Fibroblast of lung (primary cell): ENCODE measurements around the gene RPS21. TPM values are rescaled to one million over a fixed set of nuclear protein-coding genes. Genes with fewer than 3 reads are reported as not detected.

Experiments used
- DNase-seq, 2 donors: peaks; one replicate each; pipeline versions ENCODE4 v3.0.0 to v3.0.0-alpha.2; 2010; ENCODE audit warnings: low read depth in 2 of 2
- H2AFZ ChIP-seq: 2 replicates; pipeline ENCODE4 v1.5.1; 2012; ENCODE audit warnings: low read length, control low read depth, inconsistent platforms
- H3K27ac ChIP-seq: 2 replicates; pipeline ENCODE4 v1.5.1; 2011; ENCODE audit warnings: low read length, control low read depth; ENCODE audit not compliant: insufficient read depth
- H3K27me3 ChIP-seq: 2 replicates; pipeline ENCODE4 v1.5.1; 2011; ENCODE audit warnings: mild to moderate bottlenecking, low read length; ENCODE audit not compliant: control insufficient read depth, insufficient read depth
- H3K36me3 ChIP-seq: 2 replicates; pipeline ENCODE4 v1.5.1; 2011; ENCODE audit warnings: low read length; ENCODE audit not compliant: control insufficient read depth, insufficient read depth
- H3K4me1 ChIP-seq: 2 replicates; pipeline ENCODE4 v1.5.1; 2011; ENCODE audit warnings: low read length; ENCODE audit not compliant: control insufficient read depth, insufficient read depth; ENCODE audit errors: extremely low read depth
- H3K4me2 ChIP-seq: 2 replicates; pipeline ENCODE4 v1.5.1; 2011; ENCODE audit warnings: low read length, control low read depth; ENCODE audit not compliant: insufficient read depth; ENCODE audit errors: extremely low read depth
- H3K4me3 ChIP-seq, 4 experiments: fragments of 200-600 bp in 1 of 4; sonication (generic) in 1 of 4; replicated peaks in 1 of 4; 2 replicates each; pipeline ENCODE4 v1.5.1; 2011 to 2016; ENCODE audit warnings: low read length in 4 of 4, low read depth in 3 of 4, mild to moderate bottlenecking in 3 of 4, control low read depth in 2 of 4, inconsistent platforms in 1 of 4, mixed read lengths in 1 of 4; ENCODE audit not compliant: insufficient read depth in 1 of 4; ENCODE audit errors: control extremely low read depth in 1 of 4
- H3K79me2 ChIP-seq: 2 replicates; pipeline ENCODE4 v1.5.1; 2012; ENCODE audit warnings: mild to moderate bottlenecking, low read length, inconsistent platforms; ENCODE audit not compliant: control insufficient read depth, insufficient read depth
- H3K9ac ChIP-seq: 2 replicates; pipeline ENCODE4 v1.5.1; 2011; ENCODE audit warnings: mild to moderate bottlenecking, low read length, control low read depth; ENCODE audit not compliant: insufficient read depth
- H3K9me3 ChIP-seq: 2 replicates; pipeline ENCODE4 v1.5.1; 2012; ENCODE audit warnings: low read depth, low read length; ENCODE audit not compliant: control insufficient read depth, insufficient read depth
- H4K20me1 ChIP-seq: 2 replicates; pipeline ENCODE4 v1.5.1; 2011; ENCODE audit warnings: low read length; ENCODE audit not compliant: control insufficient read depth, insufficient read depth; ENCODE audit errors: extremely low read depth
- EZH2 ChIP-seq: IDR thresholded peaks from 2 replicates; pipeline ENCODE4 v1.5.1; 2012; ENCODE audit warnings: low read length, control low read depth, mild to moderate bottlenecking; ENCODE audit errors: missing control alignments
- polyA plus RNA-seq, 2 donors: library from polyadenylated mRNA; depleted of rRNA in 1 of 2; stranded (reverse) in 1 of 2; unstranded in 1 of 2; fragments of >200 nt; gene quantifications; 2 replicates each; pipeline ENCODE4 v1.2.1, GENCODE V29; 2011 to 2012; ENCODE audit warnings: missing spikeins in 1 of 2
- total RNA-seq: library from RNA; depleted of rRNA; stranded (reverse); fragments of >200 nt; gene quantifications from 2 replicates; pipeline ENCODE4 v1.2.1, GENCODE V29; 2014
- TF ChIP-seq, protein P1 (sequence below), 2 donors: IDR thresholded peaks in 1 of 2; conservative IDR thresholded peaks in 1 of 2; 1 replicate in 1 of 2; 2 replicates in 1 of 2; pipeline ENCODE4 v1.5.1; 2011 to 2012; ENCODE audit warnings: low read length in 2 of 2, control low read depth in 1 of 2, inconsistent platforms in 1 of 2, low read depth in 1 of 2, mild to moderate bottlenecking in 1 of 2

The RPS21 gene
- total and polyA plus RNA-seq, 2 donors (not counting 1 experiment from before 2014, with no cell fraction given): 867 to 2,081 TPM

DNA sequence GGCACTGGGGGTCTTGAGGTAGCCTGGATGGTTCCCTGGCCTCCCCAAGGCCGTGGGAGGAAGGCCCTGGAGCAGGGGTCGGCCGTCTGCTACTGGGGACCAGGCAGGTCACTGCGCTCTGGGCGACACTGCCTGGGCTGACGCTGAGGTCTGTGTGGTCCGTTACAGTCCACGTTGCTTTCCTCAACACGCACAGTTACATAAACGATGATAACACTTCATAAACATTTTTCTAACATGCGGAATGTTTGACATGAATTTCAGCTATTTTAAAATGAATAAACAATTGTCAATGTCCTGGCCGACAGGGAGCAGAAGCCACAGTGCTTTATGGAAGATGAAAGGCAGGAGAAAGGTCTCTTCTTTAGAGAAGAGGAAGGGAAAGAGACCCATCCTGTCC is 50.6 kb downstream of the RPS21 start:
- H3K27me3 ChIP-seq: peaks cover 29% of the 10 kb centered on the region
- no peak overlapping the region for H3K9ac ChIP-seq
- no peak overlapping the region for H3K4me2 ChIP-seq
- no peak overlapping the region for H3K27ac ChIP-seq
- H3K4me1 ChIP-seq: no peaks in the 10 kb centered on the region
- H3K79me2 ChIP-seq: no peaks in the 10 kb centered on the region
- H2AFZ ChIP-seq: no peak overlapping the region
- no peak for DNase-seq
- TF ChIP-seq, protein P1, sequence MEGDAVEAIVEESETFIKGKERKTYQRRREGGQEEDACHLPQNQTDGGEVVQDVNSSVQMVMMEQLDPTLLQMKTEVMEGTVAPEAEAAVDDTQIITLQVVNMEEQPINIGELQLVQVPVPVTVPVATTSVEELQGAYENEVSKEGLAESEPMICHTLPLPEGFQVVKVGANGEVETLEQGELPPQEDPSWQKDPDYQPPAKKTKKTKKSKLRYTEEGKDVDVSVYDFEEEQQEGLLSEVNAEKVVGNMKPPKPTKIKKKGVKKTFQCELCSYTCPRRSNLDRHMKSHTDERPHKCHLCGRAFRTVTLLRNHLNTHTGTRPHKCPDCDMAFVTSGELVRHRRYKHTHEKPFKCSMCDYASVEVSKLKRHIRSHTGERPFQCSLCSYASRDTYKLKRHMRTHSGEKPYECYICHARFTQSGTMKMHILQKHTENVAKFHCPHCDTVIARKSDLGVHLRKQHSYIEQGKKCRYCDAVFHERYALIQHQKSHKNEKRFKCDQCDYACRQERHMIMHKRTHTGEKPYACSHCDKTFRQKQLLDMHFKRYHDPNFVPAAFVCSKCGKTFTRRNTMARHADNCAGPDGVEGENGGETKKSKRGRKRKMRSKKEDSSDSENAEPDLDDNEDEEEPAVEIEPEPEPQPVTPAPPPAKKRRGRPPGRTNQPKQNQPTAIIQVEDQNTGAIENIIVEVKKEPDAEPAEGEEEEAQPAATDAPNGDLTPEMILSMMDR (conservative IDR thresholded peaks at IDR 0.05 in 1 of 2, IDR thresholded peaks at IDR 0.05 in 1 of 2; ENCODE audit: low read depth in 1 of 2, low read length in 2 of 2): no peak
- TF ChIP-seq EZH2: no peak
- H3K9me3 ChIP-seq: no peaks in the 10 kb centered on the region
- no peaks in the 10 kb centered on the region for H4K20me1 ChIP-seq
- H3K36me3 ChIP-seq: no peaks in the 10 kb centered on the region
- no peak overlapping the region for H3K4me3 ChIP-seq

DNA sequence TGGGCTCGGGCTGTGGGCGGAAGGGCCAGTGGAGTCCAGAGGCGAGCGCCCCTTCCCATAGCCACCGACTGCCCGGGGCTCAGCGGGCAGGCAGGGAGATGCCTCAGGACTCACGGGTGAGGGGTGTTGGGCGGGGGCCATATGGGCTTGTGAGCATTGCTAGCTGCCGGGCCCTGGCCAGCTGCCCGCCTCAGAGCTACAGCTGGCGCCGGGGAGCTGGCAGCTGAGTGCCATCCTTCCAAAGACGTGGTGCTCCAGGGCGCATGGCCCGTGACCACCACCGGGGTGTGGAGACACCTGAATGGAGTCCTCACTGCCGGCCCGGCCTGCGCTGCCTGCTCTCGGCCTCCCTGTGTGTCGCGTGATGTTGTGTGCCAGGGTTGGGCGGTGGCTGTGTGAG is 51.0 kb downstream of the RPS21 start:
- no peak overlapping the region for H3K4me2 ChIP-seq
- H3K27ac ChIP-seq: no peak overlapping the region
- H3K4me1 ChIP-seq: no peaks in the 10 kb centered on the region
- DNase-seq: no peak
- no peaks in the 10 kb centered on the region for H3K36me3 ChIP-seq
- H3K9me3 ChIP-seq: no peaks in the 10 kb centered on the region
- peaks cover 29% of the 10 kb centered on the region for H3K27me3 ChIP-seq
- no peak for TF ChIP-seq EZH2
- TF ChIP-seq, protein P1 (conservative IDR thresholded peaks at IDR 0.05 in 1 of 2, IDR thresholded peaks at IDR 0.05 in 1 of 2; ENCODE audit: low read depth in 1 of 2, low read length in 2 of 2): no peak
- no peaks in the 10 kb centered on the region for H3K79me2 ChIP-seq
- H3K4me3 ChIP-seq: no peak overlapping the region
- H4K20me1 ChIP-seq: no peaks in the 10 kb centered on the region
- no peak overlapping the region for H2AFZ ChIP-seq
- H3K9ac ChIP-seq: peak overlapping the region; percentile 23

Other genes starting within 250 kb of the RPS21 start
- 234 and 274 TPM in 2 replicates for gene PSMA7, start 243.7 kb upstream of the RPS21 start, total RNA-seq
- gene PSMA7, start 243.7 kb upstream of the RPS21 start, polyA plus RNA-seq: 342 and 397 TPM in 2 replicates
- gene SS18L1, start 243.3 kb upstream of the RPS21 start, total RNA-seq: 5.6 and 7.4 TPM in 2 replicates
- gene SS18L1, start 243.3 kb upstream of the RPS21 start, polyA plus RNA-seq: 3.8 and 4.7 TPM in 2 replicates
- gene MTG2, start 204.1 kb upstream of the RPS21 start, total RNA-seq: 17.5 and 20.5 TPM in 2 replicates
- 16.5 and 26.2 TPM in 2 replicates for gene MTG2, start 204.1 kb upstream of the RPS21 start, polyA plus RNA-seq
- not detected in 2 replicates for gene HRH3, start 166.8 kb upstream of the RPS21 start, total RNA-seq
- not detected in 2 replicates for gene HRH3, start 166.8 kb upstream of the RPS21 start, polyA plus RNA-seq
- 23.6 and 27.9 TPM in 2 replicates for gene OSBPL2, start 148.6 kb upstream of the RPS21 start, total RNA-seq
- 11.4 and 13.3 TPM in 2 replicates for gene OSBPL2, start 148.6 kb upstream of the RPS21 start, polyA plus RNA-seq
- gene ADRM1, start 84.1 kb upstream of the RPS21 start, total RNA-seq: 61.1 and 71.3 TPM in 2 replicates
- gene ADRM1, start 84.1 kb upstream of the RPS21 start, polyA plus RNA-seq: 41.2 and 67.1 TPM in 2 replicates
- gene LAMA5, start 19.8 kb upstream of the RPS21 start, total RNA-seq: 47.0 and 81.6 TPM in 2 replicates
- 1.5 and 4.3 TPM in 2 replicates for gene LAMA5, start 19.8 kb upstream of the RPS21 start, polyA plus RNA-seq
- gene CABLES2, start 20.2 kb downstream of the RPS21 start, total RNA-seq: 0.51 and 0.66 TPM in 2 replicates
- gene CABLES2, start 20.2 kb downstream of the RPS21 start, polyA plus RNA-seq: 2.9 and 4.4 TPM in 2 replicates
- not detected in 2 replicates for gene RBBP8NL, start 40.4 kb downstream of the RPS21 start, total RNA-seq
- not detected in 2 replicates for gene RBBP8NL, start 40.4 kb downstream of the RPS21 start, polyA plus RNA-seq
- 0.26 and 0.83 TPM in 2 replicates for gene GATA5, start 88.9 kb downstream of the RPS21 start, total RNA-seq
- 0.02 and 0.08 TPM in 2 replicates for gene GATA5, start 88.9 kb downstream of the RPS21 start, polyA plus RNA-seq